Activated CD8-positive, alpha-beta memory T cell treated with anti-CD3 and anti-CD28 coated beads, Interleukin-2, amount 50 U/mL, for 1 hour (primary cell): ENCODE measurements around the gene C12orf56.
"Not testable (repeated sequence)": the region's sequence is repeated elsewhere in the genome, so short reads cannot be mapped to it uniquely, and the experiment has no call there.

Experiments used
- DNase-seq: peaks from one replicate; pipeline ENCODE4 v3.0.0-alpha.2; 2020; ENCODE audit errors: extremely low read depth

The C12orf56 gene

GRCh38 chr12:64318605-64319004 is 72.0 kb downstream of the C12orf56 start:
- DNase-seq = no peak

DNA sequence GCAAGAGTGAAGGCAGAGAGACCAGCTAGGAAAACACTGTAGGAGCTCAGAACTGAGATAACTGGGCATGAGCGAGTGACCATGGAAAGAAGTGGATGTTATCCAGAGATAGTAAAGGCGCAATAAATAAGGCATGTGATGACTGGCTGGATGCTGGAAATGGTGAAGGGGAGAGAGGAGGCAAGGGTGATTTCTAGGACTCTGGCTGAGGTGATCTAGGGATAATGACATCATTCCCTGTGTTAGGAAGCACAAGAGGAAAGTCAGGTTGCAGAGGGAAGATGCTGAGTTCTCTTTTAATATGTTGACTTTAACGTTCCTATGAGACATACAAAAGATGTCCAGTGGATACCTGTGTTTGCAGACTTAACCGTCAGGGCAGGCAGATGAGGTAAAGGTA is 78.7 kb downstream of the C12orf56 start:
- DNase-seq = no peak

GRCh38 chr12:64304571-64304970 is 86.0 kb downstream of the C12orf56 start:
- no peak for DNase-seq

- DNase-seq = no peak
These were observed 90.9 kb downstream of the C12orf56 start for GRCh38 chr12:64299628-64300027.

DNA sequence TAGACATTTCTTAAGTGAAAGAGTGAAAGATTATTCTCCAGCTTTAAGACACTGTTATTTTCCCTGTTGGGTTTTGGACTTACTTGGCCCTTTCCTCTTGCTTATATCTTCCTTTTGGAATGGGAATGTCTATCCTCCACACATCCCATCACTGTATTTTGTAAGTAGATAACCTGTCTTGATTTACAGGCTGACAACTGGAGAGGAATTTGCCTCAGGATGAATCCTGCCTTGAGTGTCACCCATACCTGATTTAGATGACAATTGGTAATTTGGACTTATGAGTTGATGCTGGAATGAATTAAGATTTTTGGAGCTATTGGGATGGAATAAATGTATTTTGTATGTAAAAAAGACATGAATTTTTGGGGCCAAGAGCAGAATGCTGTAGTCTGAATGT is 94.3 kb downstream of the C12orf56 start:
- DNase-seq = no peak

DNA sequence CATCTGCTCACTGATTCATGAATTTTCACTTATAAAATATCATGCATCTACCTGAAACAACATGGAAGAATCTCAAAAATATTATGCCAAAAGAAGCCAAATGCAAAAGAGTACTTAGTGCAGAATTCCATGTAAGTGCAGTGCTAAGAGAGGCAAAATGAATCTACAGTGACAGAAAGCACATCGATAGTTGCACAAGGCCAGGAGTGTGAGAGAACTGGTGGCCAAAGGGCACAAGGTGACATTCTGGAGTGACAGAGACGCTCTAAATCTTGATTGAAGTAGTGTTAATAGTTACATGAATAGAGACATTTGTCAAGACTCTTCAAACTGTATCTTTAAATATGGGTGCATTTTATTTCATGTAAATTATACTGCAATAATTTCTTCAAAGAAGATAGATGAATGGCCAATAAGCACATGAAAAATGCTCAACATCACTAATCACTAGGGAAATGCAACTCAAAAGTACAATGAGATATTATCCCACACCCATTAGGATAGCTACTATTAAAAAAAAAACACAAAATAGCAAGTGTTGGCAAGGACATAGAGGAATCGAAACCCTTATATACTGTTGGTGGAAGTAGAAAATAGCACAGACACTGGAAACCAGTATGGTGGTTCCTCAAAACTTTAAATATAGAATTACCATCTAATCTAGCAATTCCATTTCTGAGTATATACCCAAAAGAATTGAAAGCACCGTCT is 96.7 kb downstream of the C12orf56 start:
- no peak for DNase-seq

GRCh38 chr12:64293174-64293573 is 97.4 kb downstream of the C12orf56 start:
- DNase-seq = not testable (repeated sequence)

DNA sequence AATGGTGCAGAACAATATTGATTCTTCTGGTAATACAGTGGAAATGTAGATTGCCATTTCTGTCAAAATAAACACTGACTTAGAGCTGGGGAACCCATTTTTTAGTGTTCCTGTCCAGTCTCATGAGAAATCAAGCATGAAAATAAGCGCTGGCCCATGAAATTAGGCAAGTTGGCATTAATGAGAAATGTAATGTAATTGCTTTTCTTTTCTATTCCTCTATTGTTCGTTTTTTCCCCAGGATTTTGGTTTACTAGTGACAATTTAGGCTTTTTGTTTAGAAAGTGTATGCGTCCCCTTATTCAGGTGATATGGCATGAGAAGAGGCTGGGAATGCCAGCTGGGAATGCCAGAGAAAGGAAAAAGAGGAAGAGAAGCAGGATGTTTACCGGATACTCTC is 104.0 kb downstream of the C12orf56 start:
- DNase-seq = no peak

- DNase-seq = no peak
These were observed 106.3 kb downstream of the C12orf56 start for GRCh38 chr12:64284256-64284655.

- DNase-seq = no peak
These were observed 112.1 kb downstream of the C12orf56 start for GRCh38 chr12:64278421-64278820.

DNA sequence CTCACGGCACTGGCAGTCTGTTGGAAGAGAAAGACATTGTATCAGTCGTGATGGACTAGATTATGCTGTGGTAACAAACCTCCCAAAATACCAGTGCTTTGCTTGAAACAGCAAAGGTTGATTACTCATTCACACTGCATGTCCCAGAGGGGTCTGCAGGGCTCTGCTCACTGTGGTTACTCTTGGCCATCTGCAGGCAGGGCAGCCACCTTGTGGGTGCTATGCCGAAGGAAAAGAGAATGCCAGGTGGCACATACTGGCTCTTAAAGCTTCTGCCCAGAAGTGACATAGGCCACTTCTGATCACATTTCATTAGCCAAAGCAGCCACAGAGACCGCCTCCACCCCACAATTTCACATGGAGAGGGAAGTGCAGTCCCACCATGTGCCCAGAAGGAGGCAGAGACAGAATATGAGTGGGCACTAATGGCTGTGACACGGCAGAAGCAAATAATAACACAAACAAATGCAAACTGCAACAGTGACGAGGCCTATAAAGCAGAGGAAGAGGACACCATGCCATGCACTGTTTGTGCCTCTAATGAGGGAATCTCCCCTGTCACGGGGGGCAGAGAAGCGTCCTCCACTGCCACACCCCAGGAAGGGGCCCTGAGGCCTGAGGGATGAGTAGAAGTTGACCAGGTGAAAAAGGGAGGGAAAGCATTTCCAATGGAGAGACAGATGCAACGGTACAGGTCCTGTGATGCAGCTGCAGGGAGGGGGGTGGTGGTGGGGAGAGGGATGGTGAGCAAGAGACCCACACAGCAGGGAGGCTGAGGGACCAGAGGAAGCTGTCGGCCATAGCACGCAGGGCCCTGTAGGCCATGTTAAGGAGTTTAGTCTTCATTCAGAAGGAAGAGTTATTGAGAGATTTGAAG is 116.8 kb downstream of the C12orf56 start:
- DNase-seq = no peak

- no peak for DNase-seq
These were observed 120.1 kb downstream of the C12orf56 start for GRCh38 chr12:64270411-64270810.

- no peak for DNase-seq
These were observed 121.4 kb downstream of the C12orf56 start for GRCh38 chr12:64269161-64269560.

GRCh38 chr12:64268409-64268808 is 122.1 kb downstream of the C12orf56 start:
- DNase-seq = no peak

- DNase-seq = no peak
These were observed 124.7 kb downstream of the C12orf56 start for GRCh38 chr12:64265839-64266238.

- DNase-seq = no peak
These were observed 128.7 kb downstream of the C12orf56 start for GRCh38 chr12:64261813-64262212.

GRCh38 chr12:64258576-64258975 is 132.0 kb downstream of the C12orf56 start:
- DNase-seq = no peak

- no peak for DNase-seq
These were observed 134.3 kb downstream of the C12orf56 start for GRCh38 chr12:64256166-64256800.

- no peak for DNase-seq
These were observed 135.3 kb downstream of the C12orf56 start for GRCh38 chr12:64255249-64255648.

GRCh38 chr12:64253356-64253755 is 137.2 kb downstream of the C12orf56 start:
- DNase-seq = no peak

DNA sequence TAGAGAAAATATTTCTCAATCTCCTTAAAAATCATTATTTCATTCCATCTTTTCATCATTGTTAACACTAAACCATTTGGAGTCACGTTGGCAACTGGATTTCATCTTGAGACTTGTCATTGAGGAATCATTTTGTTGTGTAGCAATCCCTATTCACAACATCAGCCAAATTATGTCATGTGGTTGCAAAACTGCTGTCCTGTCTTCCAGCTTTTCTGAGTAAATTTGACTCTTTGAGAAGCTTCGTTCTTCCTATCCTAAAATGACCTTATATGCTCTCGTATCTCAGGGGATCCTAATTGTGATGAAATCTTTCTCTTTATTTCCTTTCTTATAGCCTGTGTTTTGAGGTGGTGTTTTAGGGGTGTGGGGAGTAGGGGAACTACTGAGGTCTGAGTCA is 137.9 kb downstream of the C12orf56 start:
- DNase-seq = no peak

DNA sequence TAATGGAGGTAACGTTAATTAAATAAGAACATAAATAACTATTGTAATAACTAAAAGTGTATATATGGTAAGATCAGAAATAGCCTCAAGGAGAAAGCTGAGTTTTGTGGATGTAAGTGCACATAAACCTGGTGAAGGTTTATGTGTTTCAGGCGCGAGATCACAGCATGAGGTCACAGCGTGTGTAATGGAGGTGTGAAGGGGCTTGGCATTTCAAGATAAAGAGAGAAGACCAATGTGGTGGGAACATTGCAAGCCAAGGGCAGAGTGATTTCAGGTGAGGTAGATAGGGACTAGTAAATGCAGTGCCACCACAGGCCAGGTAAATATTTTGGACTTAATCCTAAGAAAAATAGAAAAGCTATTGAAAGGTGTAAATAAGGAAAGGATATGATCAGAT is 146.7 kb downstream of the C12orf56 start:
- DNase-seq = no peak

DNA sequence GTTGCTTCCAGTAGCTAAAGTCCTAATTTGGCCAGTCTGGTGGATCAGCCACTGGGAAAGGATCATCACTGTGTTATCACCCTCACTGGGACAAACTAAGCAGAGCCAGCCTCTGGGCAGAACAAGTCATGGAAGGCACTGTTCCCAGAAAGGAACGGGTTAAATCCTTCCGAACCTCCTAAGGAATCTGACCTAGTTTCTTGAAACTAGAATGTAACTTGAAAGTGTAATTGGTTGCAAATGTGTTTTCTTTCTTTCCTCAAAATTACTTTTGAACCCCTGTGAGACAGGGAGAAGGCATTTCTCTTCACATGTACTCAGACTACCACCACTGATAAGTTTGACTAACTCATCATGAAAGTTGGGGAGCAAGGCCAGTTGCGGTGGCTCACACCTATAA is 149.8 kb downstream of the C12orf56 start:
- DNase-seq = no peak
